Bronchial epithelial cell (primary cell): ENCODE measurements around the gene ZNF516. TPM values are rescaled to one million over a fixed set of nuclear protein-coding genes. Genes with fewer than 3 reads are reported as not detected.

Source experiments
- DNase-seq: peaks from one replicate; pipeline ENCODE4 v3.0.0-alpha.2; 2010; ENCODE audit warnings: low read depth
- FAIRE-seq: peaks from 2 replicates; lab custom pipeline; 2011; peaks lifted over from hg19 to GRCh38; lab: Jason Lieb, UNC
- H3K27me3 ChIP-seq: 2 replicates; pipeline ENCODE4 v1.5.1; 2011; ENCODE audit warnings: low read length; ENCODE audit not compliant: control insufficient read depth, insufficient read depth
- H3K36me3 ChIP-seq: 2 replicates; pipeline ENCODE4 v1.5.1; 2011; ENCODE audit warnings: low read length; ENCODE audit not compliant: control insufficient read depth, insufficient read depth
- H3K4me3 ChIP-seq: 2 replicates; pipeline ENCODE4 v1.5.1; 2011; ENCODE audit warnings: mild to moderate bottlenecking, low read depth, low read length, control low read depth
- CTCF ChIP-seq: IDR thresholded peaks from 2 replicates; pipeline ENCODE4 v1.5.1; 2011; ENCODE audit warnings: mild to moderate bottlenecking, moderate library complexity, low read length, control low read depth, inconsistent platforms; ENCODE audit not compliant: insufficient read depth, severe bottlenecking
- total RNA-seq: library from RNA; depleted of rRNA; stranded (reverse); fragments of >200 nt; gene quantifications from 2 replicates; pipeline ENCODE4 v1.2.1, GENCODE V29; 2014

ZNF516 gene
- total RNA-seq, 1 donor from 2014 or later, result 16.6 TPM

GRCh38 chr18:76506974-76507764 lies 12.1 kb upstream of the ZNF516 start:
- FAIRE-seq, result no peak
- H3K4me3 ChIP-seq, result no peak overlapping the region
- no peaks in the 10 kb centered on the region for H3K27me3 ChIP-seq
- no peak for TF ChIP-seq CTCF
- DNase-seq, result no peak
- no peaks in the 10 kb centered on the region for H3K36me3 ChIP-seq

GRCh38 chr18:76506395-76506794 lies 11.4 kb upstream of the ZNF516 start:
- FAIRE-seq (no peak), DNase-seq (no peak)
- no peak for TF ChIP-seq CTCF
- Histone ChIP-seq H3K4me3 (no peak overlapping the region), H3K36me3 (no peaks in the 10 kb centered on the region), H3K27me3 (no peaks in the 10 kb centered on the region)

GRCh38 chr18:76505614-76506013 lies 10.6 kb upstream of the ZNF516 start:
- no peak for FAIRE-seq
- no peak for DNase-seq
- Histone ChIP-seq H3K27me3 (no peaks in the 10 kb centered on the region), H3K4me3 (no peak overlapping the region), H3K36me3 (no peaks in the 10 kb centered on the region)
- no peak for TF ChIP-seq CTCF

- TF ChIP-seq CTCF, result no peak
- no peaks in the 10 kb centered on the region for H3K27me3 ChIP-seq
- DNase-seq, result no peak
- no peak overlapping the region for H3K4me3 ChIP-seq
- FAIRE-seq, result no peak
- no peaks in the 10 kb centered on the region for H3K36me3 ChIP-seq
Observed at GRCh38 chr18:76504749-76505148, 9.7 kb upstream of the ZNF516 start.

- FAIRE-seq (no peak), DNase-seq (no peak)
- Histone ChIP-seq H3K36me3 (no peaks in the 10 kb centered on the region), H3K4me3 (no peak overlapping the region), H3K27me3 (no peaks in the 10 kb centered on the region)
- no peak for TF ChIP-seq CTCF
Observed at GRCh38 chr18:76503649-76504386, 8.8 kb upstream of the ZNF516 start.
